ENCODE data around the gene NFYC.

NFYC gene

DNA sequence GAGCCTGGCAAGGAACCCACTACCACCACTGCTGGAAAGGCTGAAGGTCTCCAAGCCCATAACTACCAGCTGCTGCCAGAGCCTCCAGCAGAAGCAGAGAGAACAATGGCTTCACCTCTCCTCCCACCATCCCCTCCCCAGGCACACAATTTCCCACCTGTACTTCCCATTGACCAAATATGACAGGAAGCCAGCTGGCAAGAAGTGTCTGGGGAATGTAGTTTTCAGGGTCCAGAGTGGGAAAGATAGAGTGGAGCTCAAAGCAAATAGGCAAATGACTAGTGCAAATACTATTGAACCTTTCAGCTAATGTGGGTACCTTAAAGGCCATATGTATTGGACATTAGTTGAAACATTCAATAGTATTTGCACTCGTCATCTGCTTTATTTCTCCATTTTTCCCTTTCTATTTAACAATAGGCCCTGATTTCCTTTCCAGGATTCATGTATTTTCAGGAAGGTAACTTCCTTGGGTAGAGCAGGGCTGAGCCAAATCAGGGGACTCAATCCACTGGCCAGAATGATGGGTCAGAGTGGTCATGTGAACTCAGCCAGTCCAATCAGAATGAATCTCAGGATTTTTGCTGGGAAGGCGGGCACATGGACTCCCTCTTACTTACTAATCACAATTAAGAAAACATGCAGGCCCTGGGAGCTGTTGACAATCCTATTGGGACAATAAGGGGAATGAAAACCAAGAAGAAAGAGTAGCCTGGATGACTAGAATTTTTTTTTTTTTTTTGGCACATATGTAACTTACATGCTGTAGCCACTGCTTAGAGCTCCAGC is 12.1 kb upstream of the NFYC start:
- Histone ChIP-seq H3K36me3 (ENCODE audit: insufficient read depth) (no peaks in the 10 kb centered on the region), H3K9ac (no peak overlapping the region)
- TF ChIP-seq, protein P1, sequence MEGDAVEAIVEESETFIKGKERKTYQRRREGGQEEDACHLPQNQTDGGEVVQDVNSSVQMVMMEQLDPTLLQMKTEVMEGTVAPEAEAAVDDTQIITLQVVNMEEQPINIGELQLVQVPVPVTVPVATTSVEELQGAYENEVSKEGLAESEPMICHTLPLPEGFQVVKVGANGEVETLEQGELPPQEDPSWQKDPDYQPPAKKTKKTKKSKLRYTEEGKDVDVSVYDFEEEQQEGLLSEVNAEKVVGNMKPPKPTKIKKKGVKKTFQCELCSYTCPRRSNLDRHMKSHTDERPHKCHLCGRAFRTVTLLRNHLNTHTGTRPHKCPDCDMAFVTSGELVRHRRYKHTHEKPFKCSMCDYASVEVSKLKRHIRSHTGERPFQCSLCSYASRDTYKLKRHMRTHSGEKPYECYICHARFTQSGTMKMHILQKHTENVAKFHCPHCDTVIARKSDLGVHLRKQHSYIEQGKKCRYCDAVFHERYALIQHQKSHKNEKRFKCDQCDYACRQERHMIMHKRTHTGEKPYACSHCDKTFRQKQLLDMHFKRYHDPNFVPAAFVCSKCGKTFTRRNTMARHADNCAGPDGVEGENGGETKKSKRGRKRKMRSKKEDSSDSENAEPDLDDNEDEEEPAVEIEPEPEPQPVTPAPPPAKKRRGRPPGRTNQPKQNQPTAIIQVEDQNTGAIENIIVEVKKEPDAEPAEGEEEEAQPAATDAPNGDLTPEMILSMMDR (conservative IDR thresholded peaks at IDR 0.05; ENCODE audit: low read depth, low read length), result no peak

DNA sequence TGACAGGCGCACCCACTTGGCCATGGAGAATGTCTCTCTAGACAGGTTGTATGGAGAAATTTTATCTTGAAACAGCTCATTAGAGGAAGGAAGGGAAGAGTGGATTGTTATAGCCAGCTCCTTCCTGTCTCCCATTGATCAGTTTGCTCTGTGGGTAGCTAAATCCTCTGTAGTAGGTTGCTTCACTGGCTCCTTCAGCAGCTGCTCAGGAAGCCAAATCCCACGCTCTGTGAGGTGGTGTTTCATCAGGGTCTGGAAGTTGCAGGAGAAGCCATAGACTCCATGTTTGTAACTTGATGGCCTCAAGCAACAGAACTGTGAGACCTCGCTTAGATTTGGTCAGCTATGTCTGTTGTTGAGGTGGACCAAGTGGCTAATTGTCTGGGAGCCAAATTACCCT is 6.8 kb upstream of the NFYC start:
- Histone ChIP-seq H3K27me3 (ENCODE audit: insufficient read depth, low read depth) (no peaks in the 10 kb centered on the region), H3K9ac (no peak overlapping the region), H3K4me2 (no peak overlapping the region), H3K27ac (no peak overlapping the region), H2AFZ (ENCODE audit: low read depth) (no peak overlapping the region), H3K4me1 (ENCODE audit: low read depth, poor library complexity, severe bottlenecking) (no peaks in the 10 kb centered on the region), H3K36me3 (ENCODE audit: insufficient read depth) (no peaks in the 10 kb centered on the region), H3K4me3 (IDR thresholded peaks at IDR 0.05; ENCODE audit: insufficient read depth, low read depth, low read length) (no peak overlapping the region), H3K79me2 (ENCODE audit: insufficient read depth, low read depth) (peaks cover 3% of the 10 kb centered on the region; the same call in 1 of the 2 replicates), H4K20me1 (ENCODE audit: insufficient read depth) (no peaks in the 10 kb centered on the region)
- TF ChIP-seq, protein P1 (conservative IDR thresholded peaks at IDR 0.05; ENCODE audit: low read depth, low read length), result no peak

More for the DNA sequence above, 12.1 kb upstream of the NFYC start:
- H3K4me2 ChIP-seq, result no peak overlapping the region
- no peaks in the 10 kb centered on the region for H4K20me1 ChIP-seq (ENCODE audit: insufficient read depth)
- no peak overlapping the region for H3K27ac ChIP-seq
- no peaks in the 10 kb centered on the region for H3K4me1 ChIP-seq (ENCODE audit: low read depth, poor library complexity, severe bottlenecking)
- H3K4me3 ChIP-seq (IDR thresholded peaks at IDR 0.05; ENCODE audit: insufficient read depth, low read depth, low read length), result no peak overlapping the region
- no peaks in the 10 kb centered on the region for H3K27me3 ChIP-seq (ENCODE audit: insufficient read depth, low read depth)
- H2AFZ ChIP-seq (ENCODE audit: low read depth), result no peak overlapping the region
- no peaks in the 10 kb centered on the region for H3K79me2 ChIP-seq (ENCODE audit: insufficient read depth, low read depth)

DNA sequence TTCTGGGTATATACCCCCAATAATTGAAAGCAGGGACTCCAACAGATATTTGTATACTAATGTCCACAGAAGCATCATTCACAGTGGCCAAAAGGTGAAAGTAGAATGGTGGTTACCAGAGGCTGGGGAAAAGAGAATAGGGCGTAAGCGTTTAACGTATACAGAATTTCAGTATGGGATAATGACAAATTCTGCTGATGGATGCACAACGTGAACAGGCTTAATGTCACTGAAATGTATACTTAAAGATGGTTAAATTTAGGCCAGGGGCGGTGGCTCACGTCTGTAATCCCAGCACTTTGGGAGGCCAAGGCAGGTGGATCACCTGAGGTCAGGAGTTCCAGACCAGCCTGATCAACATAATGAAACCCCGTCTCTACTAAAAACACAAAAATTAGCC is 4.4 kb upstream of the NFYC start:
- no peak overlapping the region for H3K4me2 ChIP-seq
- H3K27me3 ChIP-seq (ENCODE audit: insufficient read depth, low read depth), result no peaks in the 10 kb centered on the region
- peaks cover 16% of the 10 kb centered on the region; the same call in 1 of the 2 replicates for H3K79me2 ChIP-seq (ENCODE audit: insufficient read depth, low read depth)
- H3K36me3 ChIP-seq (ENCODE audit: insufficient read depth), result no peaks in the 10 kb centered on the region
- H3K4me1 ChIP-seq (ENCODE audit: low read depth, poor library complexity, severe bottlenecking), result peaks cover 7% of the 10 kb centered on the region
- H4K20me1 ChIP-seq (ENCODE audit: insufficient read depth), result no peaks in the 10 kb centered on the region
- H3K9ac ChIP-seq, result no peak overlapping the region
- TF ChIP-seq, protein P1 (conservative IDR thresholded peaks at IDR 0.05; ENCODE audit: low read depth, low read length), result no peak
- H3K4me3 ChIP-seq (IDR thresholded peaks at IDR 0.05; ENCODE audit: insufficient read depth, low read depth, low read length), result no peak overlapping the region
- no peak overlapping the region for H3K27ac ChIP-seq
- no peak overlapping the region for H2AFZ ChIP-seq (ENCODE audit: low read depth)

DNA sequence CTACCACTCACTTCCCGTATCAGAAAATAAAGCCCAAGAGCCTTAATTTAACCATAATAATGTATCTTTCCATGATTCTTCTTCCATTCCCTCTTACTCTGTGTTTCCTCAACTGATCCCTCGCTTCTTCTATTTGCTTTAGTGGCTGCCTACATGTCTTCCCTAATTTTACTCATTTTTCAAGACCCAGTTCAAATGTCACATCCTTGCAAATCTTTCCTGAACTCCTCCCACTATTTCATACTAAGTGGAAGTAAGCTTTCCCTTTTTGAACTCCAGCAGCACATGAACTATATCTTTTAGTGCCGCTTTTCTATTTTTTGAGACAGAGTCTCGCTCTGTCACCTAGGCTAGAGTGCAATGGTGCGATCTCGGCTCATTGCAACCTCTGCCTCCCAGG is 3.8 kb upstream of the NFYC start:
- Histone ChIP-seq H3K79me2 (ENCODE audit: insufficient read depth, low read depth) (peaks cover 22% of the 10 kb centered on the region), H3K4me2 (no peak overlapping the region), H3K9ac (no peak overlapping the region), H4K20me1 (ENCODE audit: insufficient read depth) (no peaks in the 10 kb centered on the region), H2AFZ (ENCODE audit: low read depth) (no peak overlapping the region), H3K36me3 (ENCODE audit: insufficient read depth) (no peaks in the 10 kb centered on the region), H3K4me3 (IDR thresholded peaks at IDR 0.05; ENCODE audit: insufficient read depth, low read depth, low read length) (no peak overlapping the region), H3K27ac (no peak overlapping the region), H3K27me3 (ENCODE audit: insufficient read depth, low read depth) (no peaks in the 10 kb centered on the region), H3K4me1 (ENCODE audit: low read depth, poor library complexity, severe bottlenecking) (peaks cover 9% of the 10 kb centered on the region)
- TF ChIP-seq, protein P1 (conservative IDR thresholded peaks at IDR 0.05; ENCODE audit: low read depth, low read length), result no peak

Data from KMS-11 (cell line).